Activated CD4-positive, alpha-beta T cell treated with anti-CD3 and anti-CD28 coated beads, Interleukin-10, Interleukin-2, amounts not matched to agents 100 ng/mL and 50 ng/mL, durations not matched to agents 16 hours and 8 hours (primary cell): Measurements from ENCODE around the gene CSH2.

ENCODE experiments used
- DNase-seq: peaks from one replicate; pipeline ENCODE4 v3.0.0-alpha.2; 2020

Gene CSH2

GRCh38 chr17:63850401-63850800 is 23.1 kb downstream of the CSH2 start:
- DNase-seq = no peak

GRCh38 chr17:63848834-63849689 is 24.4 kb downstream of the CSH2 start:
- DNase-seq = peak; percentile 96

- DNase-seq = no peak
Observed at GRCh38 chr17:63847525-63848249, 25.8 kb downstream of the CSH2 start.

- no peak for DNase-seq
Observed at GRCh38 chr17:63845509-63845908, 28.0 kb downstream of the CSH2 start.

- no peak for DNase-seq
Observed at GRCh38 chr17:63843910-63844677, 29.4 kb downstream of the CSH2 start.

- DNase-seq = peak; percentile 69
Observed at GRCh38 chr17:63843387-63843888, 30.0 kb downstream of the CSH2 start.

GRCh38 chr17:63842540-63843386 is 30.7 kb downstream of the CSH2 start, which contains the start of gene SMARCD2:
TSS of gene SMARCD2 (minus strand) at chr17:63842685. CDS start at chr17:63842674, 11 bp downstream.
- DNase-seq = peak; percentile 100

- DNase-seq = no peak
Observed at GRCh38 chr17:63842173-63842539, 31.3 kb downstream of the CSH2 start.

GRCh38 chr17:63841350-63842172 is 31.9 kb downstream of the CSH2 start:
- DNase-seq = peak; percentile 31

- no peak for DNase-seq
Observed at GRCh38 chr17:63840591-63841349, 32.7 kb downstream of the CSH2 start.

- DNase-seq = no peak
Observed at GRCh38 chr17:63838631-63839171, 34.8 kb downstream of the CSH2 start.

GRCh38 chr17:63837962-63838600 is 35.4 kb downstream of the CSH2 start:
- no peak for DNase-seq

GRCh38 chr17:63837480-63837879 is 36.0 kb downstream of the CSH2 start:
- DNase-seq = no peak

- DNase-seq = no peak
Observed at GRCh38 chr17:63836811-63837210, 36.7 kb downstream of the CSH2 start.

- DNase-seq = no peak
Observed at GRCh38 chr17:63835167-63835720, 38.2 kb downstream of the CSH2 start.

- DNase-seq = peak; percentile 85
Observed at GRCh38 chr17:63834431-63835166, 38.9 kb downstream of the CSH2 start.

- DNase-seq = no peak
Observed at GRCh38 chr17:63833741-63834373, 39.6 kb downstream of the CSH2 start.
